ENCODE data around the gene NOS3. TPM values are rescaled to one million over a fixed set of nuclear protein-coding genes. Genes with fewer than 3 reads are reported as not detected.

Gene NOS3
- total and polyA plus RNA-seq, 9 of the 15 experiments (the other 6 are each of a cell fraction or from before 2014, with no cell fraction given): 1.1 to 121 (median 23.6) TPM

DNA sequence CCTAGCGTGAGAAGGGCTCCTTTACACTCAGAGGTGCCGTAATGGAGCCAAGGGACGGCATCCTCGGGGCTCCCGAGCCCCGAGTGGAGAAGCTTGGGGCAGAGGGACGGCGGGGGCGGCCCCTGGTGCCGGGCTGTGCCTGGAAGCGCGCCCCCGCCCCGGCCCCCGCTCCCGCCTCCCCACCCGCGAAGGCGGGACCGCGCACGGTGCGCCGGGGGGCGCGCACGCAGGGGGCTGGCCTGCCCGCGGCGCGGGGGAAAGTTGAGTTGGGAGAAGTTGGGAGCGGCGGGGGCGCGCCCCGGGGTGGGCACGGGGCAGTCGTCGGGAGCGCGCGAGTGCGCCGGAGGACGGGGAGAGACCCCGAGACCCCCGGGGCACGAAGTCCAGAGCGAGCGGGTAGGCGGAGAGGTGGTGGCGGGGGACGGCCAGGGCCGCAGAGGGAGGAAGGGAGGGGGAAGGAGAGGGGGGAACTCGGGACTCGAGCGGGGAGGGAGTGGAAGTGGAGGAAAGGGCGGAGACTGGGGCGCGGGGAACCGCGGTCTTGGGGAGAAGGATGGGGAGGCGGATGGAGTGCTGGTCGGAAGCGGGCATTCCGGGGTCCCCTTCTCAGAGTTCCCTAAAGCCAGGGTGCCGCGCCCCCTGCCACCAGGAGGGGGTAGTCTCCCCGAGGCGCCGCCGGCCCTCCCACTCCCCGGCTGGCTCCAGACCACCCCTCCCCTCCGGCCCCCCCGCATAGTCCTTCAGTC is 68.7 kb downstream of the NOS3 start, which contains the start of gene SLC4A2 (continued):
- TF ChIP-seq, protein P1, sequence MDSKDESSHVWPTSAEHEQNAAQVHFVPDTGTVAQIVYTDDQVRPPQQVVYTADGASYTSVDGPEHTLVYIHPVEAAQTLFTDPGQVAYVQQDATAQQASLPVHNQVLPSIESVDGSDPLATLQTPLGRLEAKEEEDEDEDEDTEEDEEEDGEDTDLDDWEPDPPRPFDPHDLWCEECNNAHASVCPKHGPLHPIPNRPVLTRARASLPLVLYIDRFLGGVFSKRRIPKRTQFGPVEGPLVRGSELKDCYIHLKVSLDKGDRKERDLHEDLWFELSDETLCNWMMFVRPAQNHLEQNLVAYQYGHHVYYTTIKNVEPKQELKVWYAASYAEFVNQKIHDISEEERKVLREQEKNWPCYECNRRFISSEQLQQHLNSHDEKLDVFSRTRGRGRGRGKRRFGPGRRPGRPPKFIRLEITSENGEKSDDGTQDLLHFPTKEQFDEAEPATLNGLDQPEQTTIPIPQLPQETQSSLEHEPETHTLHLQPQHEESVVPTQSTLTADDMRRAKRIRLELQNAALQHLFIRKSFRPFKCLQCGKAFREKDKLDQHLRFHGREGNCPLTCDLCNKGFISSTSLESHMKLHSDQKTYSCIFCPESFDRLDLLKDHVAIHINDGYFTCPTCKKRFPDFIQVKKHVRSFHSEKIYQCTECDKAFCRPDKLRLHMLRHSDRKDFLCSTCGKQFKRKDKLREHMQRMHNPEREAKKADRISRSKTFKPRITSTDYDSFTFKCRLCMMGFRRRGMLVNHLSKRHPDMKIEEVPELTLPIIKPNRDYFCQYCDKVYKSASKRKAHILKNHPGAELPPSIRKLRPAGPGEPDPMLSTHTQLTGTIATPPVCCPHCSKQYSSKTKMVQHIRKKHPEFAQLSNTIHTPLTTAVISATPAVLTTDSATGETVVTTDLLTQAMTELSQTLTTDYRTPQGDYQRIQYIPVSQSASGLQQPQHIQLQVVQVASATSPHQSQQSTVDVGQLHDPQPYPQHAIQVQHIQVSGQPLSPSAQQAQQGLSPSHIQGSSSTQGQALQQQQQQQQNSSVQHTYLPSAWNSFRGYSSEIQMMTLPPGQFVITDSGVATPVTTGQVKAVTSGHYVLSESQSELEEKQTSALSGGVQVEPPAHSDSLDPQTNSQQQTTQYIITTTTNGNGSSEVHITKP (IDR thresholded peaks at IDR 0.05; ENCODE audit: partially characterized antibody): peak; percentile 89
- TF ChIP-seq ZKSCAN8 (CRISPR knock-in tag; IDR thresholded peaks at IDR 0.05) (peak; percentile 85), SAFB2 (IDR thresholded peaks at IDR 0.05; ENCODE audit: borderline replicate concordance, low read depth, low read length, severe bottlenecking) (no peak), BHLHE40 (IDR thresholded peaks at IDR 0.05; ENCODE audit: low read length) (no peak), ZC3H8 (IDR thresholded peaks at IDR 0.05) (no peak), ZNF212 (CRISPR knock-in tag; IDR thresholded peaks at IDR 0.05) (no peak), CEBPG (CRISPR knock-in tag; IDR thresholded peaks at IDR 0.05) (no peak), CEBPG (tag; conservative IDR thresholded peaks at IDR 0.05 in 1 of 2, IDR thresholded peaks at IDR 0.05 in 1 of 2) (no peak), RAD21 (CRISPR knock-in tag; conservative IDR thresholded peaks at IDR 0.05 in 1 of 2, IDR thresholded peaks at IDR 0.05 in 1 of 2) (peak; percentile 26 to 35; a peak in 3 of 4 replicates), EP400 (IDR thresholded peaks at IDR 0.05) (no peak), SRF (CRISPR knock-in tag; IDR thresholded peaks at IDR 0.05) (peak in 1 of 2 experiments; percentile 45; a peak in 1 of 4 replicates), ZBTB8A (IDR thresholded peaks at IDR 0.05; ENCODE audit: partially characterized antibody) (no peak), HDAC2 (IDR thresholded peaks at IDR 0.05) (peak; percentile 20; the same call in 1 of the 2 replicates), EGR1 (conservative IDR thresholded peaks at IDR 0.05) (peak; percentile 90), ZNF3 (CRISPR knock-in tag; IDR thresholded peaks at IDR 0.05) (no peak), NFIC (IDR thresholded peaks at IDR 0.05) (peak; percentile 36), TEAD4 (IDR thresholded peaks at IDR 0.05; ENCODE audit: low read length) (peak; percentile 22; the same call in 1 of the 2 replicates), TEAD4 (CRISPR knock-in tag; IDR thresholded peaks at IDR 0.05; ENCODE audit: borderline replicate concordance) (no peak)
- TF ChIP-seq, protein P2, sequence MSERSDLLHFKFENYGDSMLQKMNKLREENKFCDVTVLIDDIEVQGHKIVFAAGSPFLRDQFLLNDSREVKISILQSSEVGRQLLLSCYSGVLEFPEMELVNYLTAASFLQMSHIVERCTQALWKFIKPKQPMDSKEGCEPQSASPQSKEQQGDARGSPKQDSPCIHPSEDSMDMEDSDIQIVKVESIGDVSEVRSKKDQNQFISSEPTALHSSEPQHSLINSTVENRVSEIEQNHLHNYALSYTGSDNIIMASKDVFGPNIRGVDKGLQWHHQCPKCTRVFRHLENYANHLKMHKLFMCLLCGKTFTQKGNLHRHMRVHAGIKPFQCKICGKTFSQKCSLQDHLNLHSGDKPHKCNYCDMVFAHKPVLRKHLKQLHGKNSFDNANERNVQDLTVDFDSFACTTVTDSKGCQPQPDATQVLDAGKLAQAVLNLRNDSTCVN (CRISPR knock-in tag; IDR thresholded peaks at IDR 0.05): no peak
- TF ChIP-seq, protein P3, sequence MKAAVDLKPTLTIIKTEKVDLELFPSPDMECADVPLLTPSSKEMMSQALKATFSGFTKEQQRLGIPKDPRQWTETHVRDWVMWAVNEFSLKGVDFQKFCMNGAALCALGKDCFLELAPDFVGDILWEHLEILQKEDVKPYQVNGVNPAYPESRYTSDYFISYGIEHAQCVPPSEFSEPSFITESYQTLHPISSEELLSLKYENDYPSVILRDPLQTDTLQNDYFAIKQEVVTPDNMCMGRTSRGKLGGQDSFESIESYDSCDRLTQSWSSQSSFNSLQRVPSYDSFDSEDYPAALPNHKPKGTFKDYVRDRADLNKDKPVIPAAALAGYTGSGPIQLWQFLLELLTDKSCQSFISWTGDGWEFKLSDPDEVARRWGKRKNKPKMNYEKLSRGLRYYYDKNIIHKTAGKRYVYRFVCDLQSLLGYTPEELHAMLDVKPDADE (conservative IDR thresholded peaks at IDR 0.05; ENCODE audit: control insufficient read depth, low read depth, low read length): 0 out of 2 replicates have a peak, but pooled peaks have one; percentile 30
- TF ChIP-seq, protein P4, sequence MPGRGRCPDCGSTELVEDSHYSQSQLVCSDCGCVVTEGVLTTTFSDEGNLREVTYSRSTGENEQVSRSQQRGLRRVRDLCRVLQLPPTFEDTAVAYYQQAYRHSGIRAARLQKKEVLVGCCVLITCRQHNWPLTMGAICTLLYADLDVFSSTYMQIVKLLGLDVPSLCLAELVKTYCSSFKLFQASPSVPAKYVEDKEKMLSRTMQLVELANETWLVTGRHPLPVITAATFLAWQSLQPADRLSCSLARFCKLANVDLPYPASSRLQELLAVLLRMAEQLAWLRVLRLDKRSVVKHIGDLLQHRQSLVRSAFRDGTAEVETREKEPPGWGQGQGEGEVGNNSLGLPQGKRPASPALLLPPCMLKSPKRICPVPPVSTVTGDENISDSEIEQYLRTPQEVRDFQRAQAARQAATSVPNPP (IDR thresholded peaks at IDR 0.05; ENCODE audit: borderline replicate concordance, insufficient read depth, insufficient read length): no peak

Measured in K562 (cell line).